Neural progenitor cell (in vitro differentiated cells): ENCODE measurements around the gene CDCA4. TPM values are rescaled to one million over a fixed set of nuclear protein-coding genes. Genes with fewer than 3 reads are reported as not detected.

Source experiments
- DNase-seq: peaks from one replicate; pipeline ENCODE4 v3.0.0-alpha.2; 2016; ENCODE audit warnings: low spot score
- H2AFZ ChIP-seq: fragments of 200-600 bp; sonication (generic); replicated peaks from 2 replicates; pipeline ENCODE4 v1.6.1; 2016; ENCODE audit warnings: antibody characterized with exemption
- H3F3A ChIP-seq: fragments of 200-600 bp; sonication (generic); 2 replicates; pipeline ENCODE4 v1.6.1; 2016; ENCODE audit warnings: antibody characterized with exemption, low read depth
- H3K27ac ChIP-seq: fragments of 200-600 bp; sonication (generic); 2 replicates; pipeline ENCODE4 v1.5.1; 2016; ENCODE audit warnings: mild to moderate bottlenecking
- H3K27me3 ChIP-seq: fragments of 200-600 bp; sonication (generic); 2 replicates; pipeline ENCODE4 v1.6.1; 2016; ENCODE audit warnings: mild to moderate bottlenecking, moderate library complexity
- H3K36me3 ChIP-seq: fragments of 200-600 bp; sonication (generic); 2 replicates; pipeline ENCODE4 v1.5.1; 2016
- H3K4me1 ChIP-seq: fragments of 200-600 bp; sonication (generic); 2 replicates; pipeline ENCODE4 v1.6.1; 2016; ENCODE audit warnings: mixed run types
- H3K4me2 ChIP-seq: fragments of 200-600 bp; sonication (generic); 2 replicates; pipeline ENCODE4 v1.6.1; 2016
- H3K4me3 ChIP-seq: fragments of 200-600 bp; sonication (generic); 2 replicates; pipeline ENCODE4 v1.5.1; 2016
- H3K79me2 ChIP-seq: fragments of 200-600 bp; sonication (generic); 2 replicates; pipeline ENCODE4 v1.6.1; 2016; ENCODE audit warnings: low read depth
- H3K9ac ChIP-seq: fragments of 200-600 bp; sonication (generic); 2 replicates; pipeline ENCODE4 v1.6.1; 2016
- H3K9me3 ChIP-seq: fragments of 200-600 bp; sonication (generic); 2 replicates; pipeline ENCODE4 v1.5.1; 2016; ENCODE audit warnings: low read depth
- H4K20me1 ChIP-seq: fragments of 200-600 bp; sonication (generic); 2 replicates; pipeline ENCODE4 v1.6.1; 2016; ENCODE audit warnings: low read depth
- H3K27ac Mint-ChIP-seq: 3 replicates; pipeline ENCODE4 v1.8.0; 2021; ENCODE audit warnings: mixed read lengths
- H3K27me3 Mint-ChIP-seq: 2 replicates; pipeline ENCODE4 v1.8.0; 2022; ENCODE audit warnings: low read depth, mild to moderate bottlenecking, inconsistent platforms, moderate library complexity, mixed read lengths; ENCODE audit not compliant: insufficient read depth
- H3K36me3 Mint-ChIP-seq: 3 replicates; pipeline ENCODE4 v1.8.0; 2021; ENCODE audit warnings: mixed read lengths
- H3K4me1 Mint-ChIP-seq: 3 replicates; pipeline ENCODE4 v1.8.0; 2021; ENCODE audit warnings: mixed read lengths
- H3K4me3 Mint-ChIP-seq: 3 replicates; pipeline ENCODE4 v1.8.0; 2021; ENCODE audit warnings: mild to moderate bottlenecking, moderate library complexity, mixed read lengths
- H3K9me3 Mint-ChIP-seq: 3 replicates; pipeline ENCODE4 v1.8.0; 2020; ENCODE audit warnings: mixed read lengths
- EZH2 ChIP-seq: fragments of 200-600 bp; sonication (generic); IDR thresholded peaks from 2 replicates; pipeline ENCODE4 v1.6.1; 2017; ENCODE audit warnings: antibody characterized with exemption, mild to moderate bottlenecking, moderate library complexity
- EZH2phosphoT487 ChIP-seq: fragments of 200-600 bp; sonication (generic); IDR thresholded peaks from 2 replicates; pipeline ENCODE4 v1.6.1; 2017; ENCODE audit warnings: antibody characterized with exemption
- total RNA-seq: library from RNA; depleted of rRNA; stranded (reverse); fragments of >200 nt; gene quantifications from 2 replicates; pipeline ENCODE4 v1.2.3, GENCODE V29; 2015; ENCODE audit warnings: low replicate concordance
- TF ChIP-seq, protein P1 (sequence below): fragments of 200-600 bp; sonication (generic); IDR thresholded peaks from 2 replicates; pipeline ENCODE4 v1.5.1; 2017; ENCODE audit warnings: antibody characterized with exemption, mild to moderate bottlenecking

CDCA4 gene
- total RNA-seq, 1 donor from 2014 or later: 56.6 TPM

DNA sequence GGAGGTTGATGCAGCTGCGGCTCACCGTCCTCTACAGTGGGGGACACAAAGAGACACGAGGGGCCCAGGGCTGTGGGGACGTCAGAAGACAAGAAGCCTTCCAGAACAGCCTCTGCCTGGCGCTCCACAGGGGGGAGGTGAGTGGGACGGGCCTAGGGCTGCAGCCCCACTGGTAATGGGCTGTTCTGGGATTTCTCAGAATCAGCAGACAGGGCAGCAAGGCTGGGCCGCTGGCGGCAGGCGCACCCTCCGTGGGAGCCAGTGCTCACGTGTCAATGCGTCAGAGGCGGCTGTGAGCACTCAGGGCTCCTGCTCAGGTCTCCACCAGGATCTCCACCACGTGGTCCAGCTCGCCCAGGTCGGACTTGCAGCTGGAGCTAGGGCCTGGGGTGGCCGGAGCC, 10.0 kb downstream of the CDCA4 start:
- peaks cover 2% of the 10 kb centered on the region for H3K27me3 Mint-ChIP-seq
- H3K27ac ChIP-seq: no peak overlapping the region
- H3K4me2 ChIP-seq: no peak overlapping the region
- no peak overlapping the region for H3K9ac ChIP-seq
- no peaks in the 10 kb centered on the region for H3K27me3 ChIP-seq
- peaks cover 11% of the 10 kb centered on the region for H3K36me3 Mint-ChIP-seq
- peaks cover 37% of the 10 kb centered on the region for H3F3A ChIP-seq
- H3K4me1 Mint-ChIP-seq: peaks cover 35% of the 10 kb centered on the region
- peaks cover 78% of the 10 kb centered on the region for H3K79me2 ChIP-seq
- H3K4me1 ChIP-seq: peaks cover 14% of the 10 kb centered on the region
- TF ChIP-seq EZH2 (no peak), EZH2phosphoT487 (no peak)
- TF ChIP-seq, protein P1, sequence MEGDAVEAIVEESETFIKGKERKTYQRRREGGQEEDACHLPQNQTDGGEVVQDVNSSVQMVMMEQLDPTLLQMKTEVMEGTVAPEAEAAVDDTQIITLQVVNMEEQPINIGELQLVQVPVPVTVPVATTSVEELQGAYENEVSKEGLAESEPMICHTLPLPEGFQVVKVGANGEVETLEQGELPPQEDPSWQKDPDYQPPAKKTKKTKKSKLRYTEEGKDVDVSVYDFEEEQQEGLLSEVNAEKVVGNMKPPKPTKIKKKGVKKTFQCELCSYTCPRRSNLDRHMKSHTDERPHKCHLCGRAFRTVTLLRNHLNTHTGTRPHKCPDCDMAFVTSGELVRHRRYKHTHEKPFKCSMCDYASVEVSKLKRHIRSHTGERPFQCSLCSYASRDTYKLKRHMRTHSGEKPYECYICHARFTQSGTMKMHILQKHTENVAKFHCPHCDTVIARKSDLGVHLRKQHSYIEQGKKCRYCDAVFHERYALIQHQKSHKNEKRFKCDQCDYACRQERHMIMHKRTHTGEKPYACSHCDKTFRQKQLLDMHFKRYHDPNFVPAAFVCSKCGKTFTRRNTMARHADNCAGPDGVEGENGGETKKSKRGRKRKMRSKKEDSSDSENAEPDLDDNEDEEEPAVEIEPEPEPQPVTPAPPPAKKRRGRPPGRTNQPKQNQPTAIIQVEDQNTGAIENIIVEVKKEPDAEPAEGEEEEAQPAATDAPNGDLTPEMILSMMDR: no peak
- no peaks in the 10 kb centered on the region for H3K9me3 Mint-ChIP-seq
- H2AFZ ChIP-seq: no peak overlapping the region
- H3K4me3 ChIP-seq: no peak overlapping the region
- DNase-seq: no peak
- H3K9me3 ChIP-seq: no peaks in the 10 kb centered on the region
- no peak overlapping the region for H3K4me3 Mint-ChIP-seq
- peaks cover 96% of the 10 kb centered on the region for H4K20me1 ChIP-seq
- H3K36me3 ChIP-seq: no peaks in the 10 kb centered on the region
- no peak overlapping the region for H3K27ac Mint-ChIP-seq

DNA sequence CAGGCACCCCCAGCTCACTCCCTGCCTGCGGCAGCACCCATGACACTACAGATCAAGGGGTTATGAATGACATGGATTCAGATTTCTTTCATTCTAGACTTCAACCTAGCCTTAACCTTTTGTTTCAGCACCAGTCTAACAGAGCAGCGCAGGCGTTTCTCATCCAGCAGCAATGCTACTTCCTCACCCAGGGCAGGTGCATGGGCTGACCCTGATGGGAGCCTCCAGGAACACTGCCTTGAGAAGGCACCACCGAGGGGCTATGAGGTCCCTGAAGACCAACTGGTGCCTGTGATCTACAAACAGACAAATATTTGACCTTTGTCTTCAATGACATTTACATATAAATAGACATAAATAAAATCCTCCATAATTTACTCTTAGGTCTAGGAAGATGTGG, 10.8 kb downstream of the CDCA4 start:
- Histone ChIP-seq H3K27me3 (no peaks in the 10 kb centered on the region), H2AFZ (no peak overlapping the region), H3K9me3 (no peaks in the 10 kb centered on the region), H3K9ac (no peak overlapping the region), H4K20me1 (peaks cover 88% of the 10 kb centered on the region), H3K4me1 (peaks cover 6% of the 10 kb centered on the region), H3K27ac (no peak overlapping the region), H3K36me3 (no peaks in the 10 kb centered on the region), H3K79me2 (peaks cover 71% of the 10 kb centered on the region), H3F3A (peaks cover 29% of the 10 kb centered on the region), H3K4me2 (no peak overlapping the region), H3K4me3 (no peak overlapping the region)
- no peaks in the 10 kb centered on the region for H3K9me3 Mint-ChIP-seq
- peaks cover 2% of the 10 kb centered on the region for H3K27me3 Mint-ChIP-seq
- DNase-seq: no peak
- H3K27ac Mint-ChIP-seq: no peak overlapping the region
- H3K4me1 Mint-ChIP-seq: peaks cover 31% of the 10 kb centered on the region
- peaks cover 10% of the 10 kb centered on the region for H3K36me3 Mint-ChIP-seq
- TF ChIP-seq, protein P1: no peak
- TF ChIP-seq EZH2phosphoT487 (no peak), EZH2 (no peak)
- H3K4me3 Mint-ChIP-seq: no peak overlapping the region

DNA sequence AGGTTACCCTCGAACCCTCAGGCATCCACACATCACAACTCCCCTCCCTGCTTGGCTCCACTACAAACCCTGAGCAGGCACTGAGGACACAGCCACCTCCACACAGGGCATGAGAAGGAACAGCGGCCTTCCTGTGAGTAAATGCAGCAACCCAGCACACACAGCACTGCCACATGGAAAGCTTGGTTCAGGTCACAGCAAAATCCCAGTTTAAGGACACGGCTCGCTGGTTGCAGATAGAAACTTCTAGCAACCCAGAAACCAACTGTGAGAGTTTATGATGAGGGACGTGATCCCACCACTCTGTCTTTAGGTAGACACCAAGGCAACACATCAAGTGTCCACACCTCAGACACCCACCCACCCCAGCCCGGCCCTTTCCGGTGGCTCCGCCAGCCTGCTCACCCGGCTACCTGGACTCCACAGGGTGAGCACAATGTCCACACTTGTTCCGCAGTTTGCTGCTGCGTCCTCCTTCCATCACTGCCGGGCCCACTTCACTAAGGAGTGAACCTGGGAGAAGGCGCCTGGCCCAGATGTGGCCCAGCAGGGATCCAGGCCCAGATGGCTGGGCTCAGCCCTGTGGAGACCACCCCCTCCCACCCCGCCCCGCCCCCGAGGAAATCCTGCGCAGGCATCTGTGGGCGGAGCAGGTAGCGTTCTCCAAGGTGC, 13.2 kb downstream of the CDCA4 start:
- H2AFZ ChIP-seq: no peak overlapping the region
- H3K36me3 ChIP-seq: no peaks in the 10 kb centered on the region
- peaks cover 24% of the 10 kb centered on the region for H3F3A ChIP-seq
- H3K4me2 ChIP-seq: no peak overlapping the region
- H3K4me3 Mint-ChIP-seq: no peak overlapping the region
- H3K36me3 Mint-ChIP-seq: peaks cover 8% of the 10 kb centered on the region
- no peaks in the 10 kb centered on the region for H3K9me3 Mint-ChIP-seq
- peaks cover 47% of the 10 kb centered on the region for H3K79me2 ChIP-seq
- H3K4me3 ChIP-seq: no peak overlapping the region
- H4K20me1 ChIP-seq: peaks cover 64% of the 10 kb centered on the region
- peak overlapping the region; percentile 53 for H3K27ac ChIP-seq
- H3K27me3 Mint-ChIP-seq: peaks cover 2% of the 10 kb centered on the region
- peaks cover 10% of the 10 kb centered on the region for H3K4me1 Mint-ChIP-seq
- no peak overlapping the region for H3K9ac ChIP-seq
- no peaks in the 10 kb centered on the region for H3K27me3 ChIP-seq
- H3K4me1 ChIP-seq: no peaks in the 10 kb centered on the region
- H3K27ac Mint-ChIP-seq: no peak overlapping the region
- no peaks in the 10 kb centered on the region for H3K9me3 ChIP-seq
- no peak for TF ChIP-seq EZH2
- TF ChIP-seq, protein P1: no peak
- DNase-seq: no peak
